Uterus (tissue), 4 donors: Measurements from ENCODE around the gene FLNB. TPM values are rescaled to one million over a fixed set of nuclear protein-coding genes. Genes with fewer than 3 reads are reported as not detected.

Source experiments
- DNase-seq, 2 donors: peaks; one replicate each; pipeline ENCODE4 v3.0.0-alpha.2; 2019 to 2020
- H3K27ac ChIP-seq, 2 donors: fragments of 200-600 bp; sonication (generic); 1 replicate in 1 of 2; 2 replicates in 1 of 2; pipeline ENCODE4 v1.5.1; 2016 to 2018
- H3K27me3 ChIP-seq, 2 donors: fragments of 200-600 bp; sonication (generic); one replicate each; pipeline ENCODE4 v1.5.1; 2018 to 2019; ENCODE audit warnings: control low read depth in 1 of 2
- H3K36me3 ChIP-seq, 2 donors: fragments of 200-600 bp; sonication (generic); one replicate each; pipeline ENCODE4 v1.5.1; 2019; ENCODE audit warnings: control low read depth in 1 of 2
- H3K4me1 ChIP-seq, 2 donors: fragments of 200-600 bp; sonication (generic); one replicate each; pipeline ENCODE4 v1.5.1; 2018 to 2019; ENCODE audit warnings: control low read depth in 1 of 2
- H3K4me3 ChIP-seq, 2 donors: fragments of 200-600 bp; sonication (generic); 1 replicate in 1 of 2; 2 replicates in 1 of 2; pipeline ENCODE4 v1.5.1; 2018 to 2019; ENCODE audit warnings: mild to moderate bottlenecking in 1 of 2
- H3K9me3 ChIP-seq, 2 donors: fragments of 200-600 bp; sonication (generic); one replicate each; pipeline ENCODE4 v1.5.1; 2019; ENCODE audit warnings: control low read depth in 1 of 2
- CTCF ChIP-seq, 4 experiments: fragments of 200-600 bp in 2 of 4; fragments of 450-650 bp in 2 of 4; sonication (generic) in 2 of 4; IDR thresholded peaks; one replicate each; pipeline ENCODE4 v1.5.1; 2016 to 2019; ENCODE audit warnings: antibody characterized with exemption in 4 of 4, mild to moderate bottlenecking in 2 of 4, moderate library complexity in 1 of 4
- POLR2A ChIP-seq, 2 donors: fragments of 450-650 bp; IDR thresholded peaks; one replicate each; pipeline ENCODE4 v1.6.1; 2016; ENCODE audit warnings: antibody characterized with exemption in 2 of 2, mild to moderate bottlenecking in 1 of 2, moderate library complexity in 1 of 2
- intact Hi-C: fragments of 100-400 bp; cut with DNase I; formaldehyde crosslinking; loops from one replicate; pipeline ENCODE4 v1.15.1; 2023; ENCODE audit warnings: low total_unique reads
- total RNA-seq, 4 donors: library from RNA; depleted of rRNA in 3 of 4; stranded (reverse); fragments of >200 nt in 3 of 4; gene quantifications; one replicate each; pipeline versions ENCODE4 v1.1.0 to v1.2.4, GENCODE V29; 2014 to 2023
- donor health status: DM: yes; HTN: yes; CAD: no.

FLNB gene
- total RNA-seq, 4 donors from 2014 or later, result 52.4 to 283 (median 148) TPM

- intact Hi-C loops, result no loop called here
- H3K27ac ChIP-seq, result peak overlapping the region; percentile 19 to 44
- no peak overlapping the region for H3K4me3 ChIP-seq
- H3K36me3 ChIP-seq, result no peaks in the 10 kb centered on the region
- DNase-seq, result peak in 1 of 2 donors; percentile 32
- H3K9me3 ChIP-seq, result no peaks in the 10 kb centered on the region
- no peaks in the 10 kb centered on the region for H3K27me3 ChIP-seq
- H3K4me1 ChIP-seq, result peaks cover 5 to 10% of the 10 kb centered on the region in 2 donors
- no peak for TF ChIP-seq POLR2A (IDR thresholded peaks at IDR 0.05)
- TF ChIP-seq CTCF (IDR thresholded peaks at IDR 0.05), result no peak
These were observed 112.0 kb downstream of the FLNB start for GRCh38 chr3:58120075-58120812.

- H3K4me3 ChIP-seq, result no peak overlapping the region
- no peaks in the 10 kb centered on the region for H3K9me3 ChIP-seq
- intact Hi-C loops, result no loop called here
- no peaks in the 10 kb centered on the region for H3K36me3 ChIP-seq
- no peak overlapping the region for H3K27ac ChIP-seq
- peaks cover 4 to 9% of the 10 kb centered on the region in 2 donors for H3K4me1 ChIP-seq
- no peak for DNase-seq
- TF ChIP-seq CTCF (IDR thresholded peaks at IDR 0.05) (no peak), POLR2A (IDR thresholded peaks at IDR 0.05) (no peak)
- H3K27me3 ChIP-seq, result no peaks in the 10 kb centered on the region
These were observed 113.0 kb downstream of the FLNB start for GRCh38 chr3:58121183-58121582.

GRCh38 chr3:58122936-58123700, 114.9 kb downstream of the FLNB start:
- no peak overlapping the region for H3K4me3 ChIP-seq

GRCh38 chr3:58124387-58124786, 116.2 kb downstream of the FLNB start:
- intact Hi-C loops, result no loop called here
- H3K36me3 ChIP-seq, result no peaks in the 10 kb centered on the region
- TF ChIP-seq CTCF (IDR thresholded peaks at IDR 0.05) (no peak), POLR2A (IDR thresholded peaks at IDR 0.05) (no peak)

More at GRCh38 chr3:58122936-58123700, 114.9 kb downstream of the FLNB start:
- Histone ChIP-seq H3K27ac (no peak overlapping the region), H3K27me3 (no peaks in the 10 kb centered on the region), H3K36me3 (no peaks in the 10 kb centered on the region), H3K9me3 (no peaks in the 10 kb centered on the region), H3K4me1 (no peaks in the 10 kb centered on the region)
- TF ChIP-seq POLR2A (IDR thresholded peaks at IDR 0.05) (no peak), CTCF (IDR thresholded peaks at IDR 0.05) (no peak)
- no peak for DNase-seq
- intact Hi-C loops, result no loop called here

More at GRCh38 chr3:58124387-58124786, 116.2 kb downstream of the FLNB start:
- H3K4me1 ChIP-seq, result no peaks in the 10 kb centered on the region
- H3K27me3 ChIP-seq, result no peaks in the 10 kb centered on the region
- no peak overlapping the region for H3K27ac ChIP-seq
- H3K9me3 ChIP-seq, result no peaks in the 10 kb centered on the region
- no peak for DNase-seq
- no peak overlapping the region for H3K4me3 ChIP-seq
